Measurements from ENCODE around the gene TUBB2B.

DNA sequence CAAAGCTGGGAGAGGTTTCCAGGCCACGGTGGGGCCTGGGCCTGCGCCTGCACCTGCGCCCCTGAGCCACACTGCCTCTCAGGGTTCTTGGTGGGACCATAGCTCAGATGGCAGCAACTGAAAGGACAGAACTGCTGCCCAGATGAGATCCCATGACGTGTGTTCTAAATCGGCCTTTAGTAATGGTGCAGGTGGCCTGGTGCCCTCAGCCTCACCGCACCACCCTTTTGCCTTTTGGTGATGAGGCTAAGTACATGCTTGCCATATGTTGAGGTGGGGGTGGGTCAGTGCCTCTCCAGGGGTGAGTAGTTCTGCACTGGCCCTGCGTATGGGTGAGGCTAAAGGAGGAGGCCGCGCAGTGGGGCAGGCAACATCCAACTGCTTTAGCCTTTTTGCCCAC lies 38.7 kb upstream of the TUBB2B start:
- TF ChIP-seq, protein P1, sequence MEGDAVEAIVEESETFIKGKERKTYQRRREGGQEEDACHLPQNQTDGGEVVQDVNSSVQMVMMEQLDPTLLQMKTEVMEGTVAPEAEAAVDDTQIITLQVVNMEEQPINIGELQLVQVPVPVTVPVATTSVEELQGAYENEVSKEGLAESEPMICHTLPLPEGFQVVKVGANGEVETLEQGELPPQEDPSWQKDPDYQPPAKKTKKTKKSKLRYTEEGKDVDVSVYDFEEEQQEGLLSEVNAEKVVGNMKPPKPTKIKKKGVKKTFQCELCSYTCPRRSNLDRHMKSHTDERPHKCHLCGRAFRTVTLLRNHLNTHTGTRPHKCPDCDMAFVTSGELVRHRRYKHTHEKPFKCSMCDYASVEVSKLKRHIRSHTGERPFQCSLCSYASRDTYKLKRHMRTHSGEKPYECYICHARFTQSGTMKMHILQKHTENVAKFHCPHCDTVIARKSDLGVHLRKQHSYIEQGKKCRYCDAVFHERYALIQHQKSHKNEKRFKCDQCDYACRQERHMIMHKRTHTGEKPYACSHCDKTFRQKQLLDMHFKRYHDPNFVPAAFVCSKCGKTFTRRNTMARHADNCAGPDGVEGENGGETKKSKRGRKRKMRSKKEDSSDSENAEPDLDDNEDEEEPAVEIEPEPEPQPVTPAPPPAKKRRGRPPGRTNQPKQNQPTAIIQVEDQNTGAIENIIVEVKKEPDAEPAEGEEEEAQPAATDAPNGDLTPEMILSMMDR (IDR thresholded peaks at IDR 0.05), result no peak
- TF ChIP-seq POLR2A (IDR thresholded peaks at IDR 0.05), result no peak

Measured in upper lobe of left lung (tissue), 4 donors.